K562 (cell line): ENCODE results near the gene PAAF1. TPM values are rescaled to one million over a fixed set of nuclear protein-coding genes. Genes with fewer than 3 reads are reported as not detected.

Experiments used
- ASH1L ChIP-seq: fragments of 450-650 bp; IDR thresholded peaks from 2 replicates; pipeline ENCODE4 v1.6.1; 2018; ENCODE audit warnings: borderline replicate concordance, mild to moderate bottlenecking, low read depth; ENCODE audit not compliant: partially characterized antibody
- CAMTA2 ChIP-seq: fragments of 250-450 bp; sonication (Bioruptor Pico); conservative IDR thresholded peaks from 2 replicates; pipeline ENCODE4 v1.5.1; 2022
- CREM ChIP-seq: IDR thresholded peaks from 2 replicates; pipeline ENCODE4 v1.6.1; 2014; ENCODE audit warnings: antibody characterized with exemption, low read depth
- E2F8 ChIP-seq: fragments of 450-650 bp; IDR thresholded peaks from 2 replicates; pipeline ENCODE4 v1.7.1; 2018; ENCODE audit warnings: mild to moderate bottlenecking, low read depth; ENCODE audit not compliant: partially characterized antibody
- FOXM1 ChIP-seq, 2 experiments: fragments of 450-650 bp in 1 of 2; sonication (generic) in 1 of 2; formaldehyde crosslinking in 1 of 2; IDR thresholded peaks; 2 replicates each; pipeline versions ENCODE4 v1.6.1 to v1.9.0; 2017 to 2022; ENCODE audit warnings: low read depth in 2 of 2, mild to moderate bottlenecking in 2 of 2, missing genetic modification reagents in 1 of 2, moderate library complexity in 1 of 2
- HDAC3 ChIP-seq: fragments of 450-650 bp; IDR thresholded peaks from 2 replicates; pipeline ENCODE4 v1.6.1; 2018; ENCODE audit warnings: borderline replicate concordance, mild to moderate bottlenecking, moderate library complexity; ENCODE audit not compliant: partially characterized antibody
- HNRNPH1 ChIP-seq: fragments of 200-400 bp; formaldehyde crosslinking; optimal IDR thresholded peaks from 2 replicates; pipeline ENCODE3; 2017; ENCODE audit warnings: low read depth, mild to moderate bottlenecking, low read length, moderate library complexity
- HOMEZ ChIP-seq: fragments of 250-450 bp; sonication (Bioruptor Pico); IDR thresholded peaks from 2 replicates; pipeline ENCODE4 v1.4.0; 2020; ENCODE audit warnings: mild to moderate bottlenecking, moderate library complexity
- JUNB ChIP-seq: fragments of 450-650 bp; formaldehyde crosslinking; conservative IDR thresholded peaks from 2 replicates; pipeline ENCODE4 v1.4.0; 2020; ENCODE audit warnings: mild to moderate bottlenecking
- KDM5B ChIP-seq: fragments of 200-600 bp; sonication (generic); IDR thresholded peaks from 2 replicates; pipeline ENCODE4 v1.6.1; 2012; ENCODE audit warnings: low read depth, mild to moderate bottlenecking, moderate library complexity, low read length, control low read depth, inconsistent platforms; ENCODE audit not compliant: insufficient replicate concordance
- OTX1 ChIP-seq: fragments of 450-650 bp; formaldehyde crosslinking; IDR thresholded peaks from 2 replicates; pipeline ENCODE4 v1.4.0; 2022; ENCODE audit warnings: mild to moderate bottlenecking
- PHB ChIP-seq: fragments of 250-450 bp; sonication (Bioruptor Pico); IDR thresholded peaks from 2 replicates; pipeline ENCODE4 v1.5.0; 2021
- POLR2B ChIP-seq: fragments of 450-650 bp; IDR thresholded peaks from 2 replicates; pipeline ENCODE4 v1.6.1; 2018; ENCODE audit warnings: low read depth; ENCODE audit not compliant: partially characterized antibody
- POLR2G ChIP-seq: fragments of 200-400 bp; formaldehyde crosslinking; IDR thresholded peaks from 2 replicates; pipeline ENCODE4 v1.6.1; 2017; ENCODE audit warnings: low read depth, mild to moderate bottlenecking, antibody characterized with exemption, low read length, moderate library complexity
- PURB ChIP-seq: sonication (generic); formaldehyde crosslinking; IDR thresholded peaks from 2 replicates; pipeline ENCODE4 v1.9.0; 2021; ENCODE audit warnings: low read depth, mild to moderate bottlenecking, missing genetic modification reagents
- RBM14 ChIP-seq: fragments of 200-400 bp; formaldehyde crosslinking; IDR thresholded peaks from 2 replicates; pipeline ENCODE4 v1.6.1; 2018; ENCODE audit warnings: low read depth, mild to moderate bottlenecking, low read length, moderate library complexity, borderline replicate concordance; ENCODE audit not compliant: insufficient read depth
- SMAD4 ChIP-seq: fragments of 250-450 bp; sonication (Bioruptor Pico); conservative IDR thresholded peaks from 2 replicates; pipeline ENCODE4 v1.8.0; 2021; ENCODE audit warnings: inconsistent platforms, mild to moderate bottlenecking, moderate library complexity
- SPI1 ChIP-seq: IDR thresholded peaks from 2 replicates; pipeline ENCODE4 v1.6.1; 2011; ENCODE audit warnings: low read depth, low read length, control low read depth, borderline replicate concordance
- SREBF2 ChIP-seq: sonication (generic); formaldehyde crosslinking; IDR thresholded peaks from 2 replicates; pipeline ENCODE4 v1.4.0; 2020; ENCODE audit warnings: mild to moderate bottlenecking, missing genetic modification reagents
- ZC3H11A ChIP-seq: IDR thresholded peaks from 2 replicates; pipeline ENCODE4 v1.6.1; 2012; ENCODE audit warnings: low read depth, low read length, improper control_type of control experiment
- ZKSCAN1 ChIP-seq: fragments of 150-350 bp; IDR thresholded peaks from 2 replicates; pipeline ENCODE4 v1.6.1; 2016; ENCODE audit warnings: low read depth, low read length
- ZNF384 ChIP-seq: IDR thresholded peaks from 2 replicates; pipeline ENCODE4 v1.6.1; 2012; ENCODE audit warnings: low read depth, low read length, improper control_type of control experiment
- ZNF431 ChIP-seq: sonication (generic); formaldehyde crosslinking; IDR thresholded peaks from 2 replicates; pipeline ENCODE4 v1.8.0; 2022; ENCODE audit warnings: mild to moderate bottlenecking, missing genetic modification reagents
- ZNF75A ChIP-seq: fragments of 450-650 bp; formaldehyde crosslinking; IDR thresholded peaks from 2 replicates; pipeline ENCODE4 v1.4.0; 2020; ENCODE audit warnings: mild to moderate bottlenecking
- ZNF778 ChIP-seq: fragments of 450-650 bp; formaldehyde crosslinking; IDR thresholded peaks from 2 replicates; pipeline ENCODE4 v1.4.0; 2020; ENCODE audit warnings: mild to moderate bottlenecking, moderate library complexity
- polyA plus RNA-seq, 8 experiments: library from polyadenylated mRNA; depleted of rRNA in 4 of 8; stranded (reverse) in 5 of 8; unstranded in 3 of 8; fragments of >200 nt; fragmentation: Nextera tagmentation in 2 of 8; fragmentation: Illumina TruSeq in 1 of 8; extraction: Ambion mirVana in 2 of 8; extraction: Trizol in 1 of 8; gene quantifications; 2 replicates each; pipeline versions ENCODE4 v1.2.1 to v1.2.3, GENCODE V29; 2011 to 2014; ENCODE audit warnings: inconsistent platforms in 1 of 8, missing spikeins in 1 of 8
- total RNA-seq, 7 experiments: library from RNA; depleted of rRNA in 6 of 7; stranded (reverse); fragments of >200 nt in 6 of 7; fragmentation: Illumina TruSeq in 2 of 7; extraction: Trizol in 2 of 7; gene quantifications; 2 replicates each; pipeline versions ENCODE4 v1.2.1 to v1.2.3, GENCODE V29; 2011 to 2021; ENCODE audit warnings: low replicate concordance in 1 of 7

PAAF1 gene
- total and polyA plus RNA-seq, 9 of the 15 experiments (the other 6 are each of a cell fraction or from before 2014, with no cell fraction given), result 13.5 to 78.6 (median 23.3) TPM

- no peak for TF ChIP-seq CAMTA2 (CRISPR knock-in tag)
- TF ChIP-seq ZNF431 (CRISPR knock-in tag), result no peak
- no peak for TF ChIP-seq HOMEZ (CRISPR knock-in tag)
- TF ChIP-seq RBM14, result no peak
- no peak for TF ChIP-seq ZNF384
- no peak for TF ChIP-seq SMAD4 (CRISPR knock-in tag)
- peak; percentile 52 for TF ChIP-seq POLR2B
- TF ChIP-seq OTX1 (CRISPR knock-in tag), result 0 out of 2 replicates have a peak, but pooled peaks have one; percentile 22
- no peak for TF ChIP-seq SREBF2
- no peak for TF ChIP-seq SPI1
- TF ChIP-seq ZKSCAN1, result no peak
- TF ChIP-seq ZNF778 (CRISPR knock-in tag), result no peak
- TF ChIP-seq JUNB (CRISPR knock-in tag), result no peak
- TF ChIP-seq POLR2G, result 0 out of 2 replicates have a peak, but pooled peaks have one; percentile 18
- no peak for TF ChIP-seq ASH1L
- TF ChIP-seq CREM, result no peak
- TF ChIP-seq KDM5B, result peak; percentile 12
- TF ChIP-seq PHB (CRISPR knock-in tag), result no peak
- TF ChIP-seq FOXM1 (IDR thresholded peaks at IDR 0.05; ENCODE audit: low read depth), result no peak
- TF ChIP-seq FOXM1 (CRISPR knock-in tag; IDR thresholded peaks at IDR 0.05; ENCODE audit: low read depth), result no peak
- TF ChIP-seq ZC3H11A, result no peak
- no peak for TF ChIP-seq HDAC3
- no peak for TF ChIP-seq ZNF75A (CRISPR knock-in tag)
- TF ChIP-seq HNRNPH1, result no peak
- peak; percentile 48 for TF ChIP-seq E2F8
- no peak for TF ChIP-seq PURB (CRISPR knock-in tag)
These were observed 94.4 kb downstream of the PAAF1 start (continued) for GRCh38 chr11:73971175-73971719.
